Measurements from ENCODE around the gene NINJ2.

- TF ChIP-seq POLR2A (IDR thresholded peaks at IDR 0.05) (no peak), POLR2AphosphoS5 (IDR thresholded peaks at IDR 0.05) (no peak), EP300 (IDR thresholded peaks at IDR 0.05) (no peak)
- TF ChIP-seq, protein P1, sequence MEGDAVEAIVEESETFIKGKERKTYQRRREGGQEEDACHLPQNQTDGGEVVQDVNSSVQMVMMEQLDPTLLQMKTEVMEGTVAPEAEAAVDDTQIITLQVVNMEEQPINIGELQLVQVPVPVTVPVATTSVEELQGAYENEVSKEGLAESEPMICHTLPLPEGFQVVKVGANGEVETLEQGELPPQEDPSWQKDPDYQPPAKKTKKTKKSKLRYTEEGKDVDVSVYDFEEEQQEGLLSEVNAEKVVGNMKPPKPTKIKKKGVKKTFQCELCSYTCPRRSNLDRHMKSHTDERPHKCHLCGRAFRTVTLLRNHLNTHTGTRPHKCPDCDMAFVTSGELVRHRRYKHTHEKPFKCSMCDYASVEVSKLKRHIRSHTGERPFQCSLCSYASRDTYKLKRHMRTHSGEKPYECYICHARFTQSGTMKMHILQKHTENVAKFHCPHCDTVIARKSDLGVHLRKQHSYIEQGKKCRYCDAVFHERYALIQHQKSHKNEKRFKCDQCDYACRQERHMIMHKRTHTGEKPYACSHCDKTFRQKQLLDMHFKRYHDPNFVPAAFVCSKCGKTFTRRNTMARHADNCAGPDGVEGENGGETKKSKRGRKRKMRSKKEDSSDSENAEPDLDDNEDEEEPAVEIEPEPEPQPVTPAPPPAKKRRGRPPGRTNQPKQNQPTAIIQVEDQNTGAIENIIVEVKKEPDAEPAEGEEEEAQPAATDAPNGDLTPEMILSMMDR (IDR thresholded peaks at IDR 0.05), result no peak
Measured at GRCh38 chr12:666766-667308, 3.6 kb upstream of the NINJ2 start.
